Measurements from ENCODE around the gene BDKRB2.

- TF ChIP-seq ELK1 (IDR thresholded peaks at IDR 0.05; ENCODE audit: borderline replicate concordance, low read depth, low read length): no peak
- TF ChIP-seq CTCF (conservative IDR thresholded peaks at IDR 0.05; ENCODE audit: low read depth, low read length): no peak
- TF ChIP-seq POLR2A (IDR thresholded peaks at IDR 0.05; ENCODE audit: low read depth, low read length): no peak
- TF ChIP-seq BHLHE40 (IDR thresholded peaks at IDR 0.05; ENCODE audit: low read depth, low read length): no peak
- TF ChIP-seq RFX5 (IDR thresholded peaks at IDR 0.05; ENCODE audit: low read depth, low read length): no peak
- TF ChIP-seq SMC3 (IDR thresholded peaks at IDR 0.05; ENCODE audit: low read depth, low read length): no peak
Measured at GRCh38 chr14:96160913-96161310, 43.7 kb upstream of the BDKRB2 start.

All from IMR-90 (cell line).